GM12878 (cell line): ENCODE data around the gene SSH2. TPM values are rescaled to one million over a fixed set of nuclear protein-coding genes. Genes with fewer than 3 reads are reported as not detected.

Experiments used
- DPF2 ChIP-seq: fragments of 450-650 bp; IDR thresholded peaks from 2 replicates; pipeline ENCODE4 v1.6.1; 2017; ENCODE audit warnings: mild to moderate bottlenecking
- EGR1 ChIP-seq, 2 experiments: IDR thresholded peaks; 1 replicate in 1 of 2; 2 replicates in 1 of 2; pipeline ENCODE4 v1.6.1; 2011 to 2012; ENCODE audit warnings: low read depth in 2 of 2, low read length in 2 of 2, borderline replicate concordance in 1 of 2, mild to moderate bottlenecking in 1 of 2, moderate library complexity in 1 of 2
- HDAC2 ChIP-seq: fragments of 200-600 bp; sonication (generic); IDR thresholded peaks from 2 replicates; pipeline ENCODE4 v1.6.1; 2017
- HDGF ChIP-seq: fragments of 450-650 bp; IDR thresholded peaks from 2 replicates; pipeline ENCODE4 v1.6.1; 2016; ENCODE audit warnings: antibody characterized with exemption
- KAT2A ChIP-seq: conservative IDR thresholded peaks from 2 replicates; pipeline ENCODE4 v1.6.1; 2011; ENCODE audit warnings: low read depth, low read length; ENCODE audit not compliant: control insufficient read depth
- MTA2 ChIP-seq: fragments of 450-650 bp; IDR thresholded peaks from 2 replicates; pipeline ENCODE4 v1.6.1; 2016; ENCODE audit warnings: low read depth, mild to moderate bottlenecking, moderate library complexity
- NR2C2 ChIP-seq: IDR thresholded peaks from 2 replicates; pipeline ENCODE4 v1.6.1; 2011; ENCODE audit warnings: borderline replicate concordance, low read depth; ENCODE audit not compliant: control insufficient read depth, insufficient read length
- RELA ChIP-seq: fragments of 450-650 bp; IDR thresholded peaks from 2 replicates; pipeline ENCODE4 v1.8.0; 2014; ENCODE audit warnings: borderline replicate concordance; ENCODE audit not compliant: partially characterized antibody
- TAF1 ChIP-seq: IDR thresholded peaks from 2 replicates; pipeline ENCODE4 v1.6.1; 2011; ENCODE audit warnings: mild to moderate bottlenecking, low read depth, low read length, borderline replicate concordance
- TCF12 ChIP-seq: IDR thresholded peaks from 2 replicates; pipeline ENCODE4 v1.6.1; 2011; ENCODE audit warnings: low read depth, mild to moderate bottlenecking, low read length
- ZNF274 ChIP-seq: IDR thresholded peaks from one replicate; pipeline ENCODE4 v1.8.0; 2011; ENCODE audit not compliant: insufficient read length, insufficient read depth
- ZNF384 ChIP-seq: IDR thresholded peaks from 2 replicates; pipeline ENCODE4 v1.6.1; 2012; ENCODE audit warnings: low read depth, mild to moderate bottlenecking, low read length, improper control_type of control experiment, borderline replicate concordance
- ZNF622 ChIP-seq: fragments of 450-650 bp; IDR thresholded peaks from 2 replicates; pipeline ENCODE4 v1.6.1; 2017; ENCODE audit warnings: mild to moderate bottlenecking, inconsistent platforms
- polyA plus RNA-seq, 11 experiments: library from polyadenylated mRNA; depleted of rRNA in 4 of 11; unstranded in 6 of 11; stranded (reverse) in 5 of 11; fragments of >200 nt; fragmentation: Nextera tagmentation in 4 of 11; fragmentation: Illumina TruSeq in 1 of 11; extraction: Ambion mirVana in 4 of 11; extraction: Trizol in 1 of 11; gene quantifications; 1 replicate in 1 of 11; 2 replicates in 10 of 11; pipeline versions ENCODE4 v1.2.1 to v1.2.3, GENCODE V29; 2011 to 2016; ENCODE audit warnings: inconsistent platforms in 2 of 11, missing spikeins in 2 of 11, low read depth in 1 of 11
- total RNA-seq, 4 experiments: library from RNA; depleted of rRNA in 3 of 4; stranded (reverse); fragments of >200 nt in 3 of 4; fragmentation: Illumina TruSeq in 1 of 4; extraction: Trizol in 1 of 4; gene quantifications; 2 replicates each; pipeline versions ENCODE4 v1.2.1 to v1.2.3, GENCODE V29; 2013 to 2021
- TF ChIP-seq, protein P1 (sequence below): fragments of 450-650 bp; IDR thresholded peaks from 2 replicates; pipeline ENCODE4 v1.6.1; 2017; ENCODE audit warnings: mild to moderate bottlenecking, moderate library complexity
- TF ChIP-seq, protein P2 (sequence below): IDR thresholded peaks from 2 replicates; pipeline ENCODE4 v1.6.1; 2012; ENCODE audit warnings: mild to moderate bottlenecking, low read depth, low read length
- TF ChIP-seq, protein P3 (sequence below): fragments of 450-650 bp; formaldehyde crosslinking; IDR thresholded peaks from 2 replicates; pipeline ENCODE4 v1.4.0; 2020; ENCODE audit warnings: mild to moderate bottlenecking, moderate library complexity
- TF ChIP-seq, protein P4 (sequence below): fragments of 450-650 bp; IDR thresholded peaks from 2 replicates; pipeline ENCODE4 v1.6.1; 2016; ENCODE audit warnings: mild to moderate bottlenecking

The SSH2 gene
- total and polyA plus RNA-seq, 10 of the 15 experiments (the other 5 are each of a cell fraction or from before 2014, with no cell fraction given) = 9.3 to 65.9 (median 34.0) TPM

DNA sequence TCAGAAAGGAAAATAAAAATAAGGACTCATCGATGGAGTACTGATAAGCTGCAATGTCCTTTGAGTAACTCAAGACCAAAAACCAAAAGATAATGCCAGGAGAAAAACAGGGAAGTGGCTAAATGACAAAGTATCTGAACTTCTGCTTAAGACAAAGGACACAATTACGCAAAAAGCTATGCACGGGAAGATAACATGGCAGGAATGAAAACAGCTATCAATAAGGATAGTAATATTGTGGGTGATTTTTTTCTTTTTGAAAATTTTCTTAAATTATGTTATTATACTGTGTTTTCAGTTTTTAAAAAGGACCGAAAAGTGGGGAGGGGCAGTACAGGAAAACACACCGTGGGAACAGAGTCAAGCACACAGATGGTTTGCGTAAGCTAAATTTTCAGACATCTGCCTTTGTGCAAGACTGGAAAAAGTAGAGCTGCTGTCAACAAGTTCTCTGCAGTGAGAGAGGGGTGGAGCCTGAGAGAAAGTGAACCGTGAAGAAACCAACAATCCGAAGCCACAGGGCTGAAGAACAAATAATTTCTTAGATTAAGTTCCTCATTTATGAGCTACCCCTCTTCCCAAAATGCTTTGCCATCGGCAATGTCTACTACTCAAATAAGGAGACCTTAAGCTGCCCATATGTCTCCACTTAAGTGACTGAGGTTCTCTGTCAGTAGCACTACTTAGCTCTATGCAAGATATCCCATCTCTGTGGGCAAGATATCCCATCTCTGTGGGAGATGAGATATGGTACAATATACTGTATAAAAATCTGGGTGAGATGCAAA lies 207.4 kb downstream of the SSH2 start (continued):
- TF ChIP-seq, protein P1, sequence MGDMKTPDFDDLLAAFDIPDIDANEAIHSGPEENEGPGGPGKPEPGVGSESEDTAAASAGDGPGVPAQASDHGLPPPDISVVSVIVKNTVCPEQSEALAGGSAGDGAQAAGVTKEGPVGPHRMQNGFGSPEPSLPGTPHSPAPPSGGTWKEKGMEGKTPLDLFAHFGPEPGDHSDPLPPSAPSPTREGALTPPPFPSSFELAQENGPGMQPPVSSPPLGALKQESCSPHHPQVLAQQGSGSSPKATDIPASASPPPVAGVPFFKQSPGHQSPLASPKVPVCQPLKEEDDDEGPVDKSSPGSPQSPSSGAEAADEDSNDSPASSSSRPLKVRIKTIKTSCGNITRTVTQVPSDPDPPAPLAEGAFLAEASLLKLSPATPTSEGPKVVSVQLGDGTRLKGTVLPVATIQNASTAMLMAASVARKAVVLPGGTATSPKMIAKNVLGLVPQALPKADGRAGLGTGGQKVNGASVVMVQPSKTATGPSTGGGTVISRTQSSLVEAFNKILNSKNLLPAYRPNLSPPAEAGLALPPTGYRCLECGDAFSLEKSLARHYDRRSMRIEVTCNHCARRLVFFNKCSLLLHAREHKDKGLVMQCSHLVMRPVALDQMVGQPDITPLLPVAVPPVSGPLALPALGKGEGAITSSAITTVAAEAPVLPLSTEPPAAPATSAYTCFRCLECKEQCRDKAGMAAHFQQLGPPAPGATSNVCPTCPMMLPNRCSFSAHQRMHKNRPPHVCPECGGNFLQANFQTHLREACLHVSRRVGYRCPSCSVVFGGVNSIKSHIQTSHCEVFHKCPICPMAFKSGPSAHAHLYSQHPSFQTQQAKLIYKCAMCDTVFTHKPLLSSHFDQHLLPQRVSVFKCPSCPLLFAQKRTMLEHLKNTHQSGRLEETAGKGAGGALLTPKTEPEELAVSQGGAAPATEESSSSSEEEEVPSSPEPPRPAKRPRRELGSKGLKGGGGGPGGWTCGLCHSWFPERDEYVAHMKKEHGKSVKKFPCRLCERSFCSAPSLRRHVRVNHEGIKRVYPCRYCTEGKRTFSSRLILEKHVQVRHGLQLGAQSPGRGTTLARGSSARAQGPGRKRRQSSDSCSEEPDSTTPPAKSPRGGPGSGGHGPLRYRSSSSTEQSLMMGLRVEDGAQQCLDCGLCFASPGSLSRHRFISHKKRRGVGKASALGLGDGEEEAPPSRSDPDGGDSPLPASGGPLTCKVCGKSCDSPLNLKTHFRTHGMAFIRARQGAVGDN = peak; percentile 71
- TF ChIP-seq, protein P2, sequence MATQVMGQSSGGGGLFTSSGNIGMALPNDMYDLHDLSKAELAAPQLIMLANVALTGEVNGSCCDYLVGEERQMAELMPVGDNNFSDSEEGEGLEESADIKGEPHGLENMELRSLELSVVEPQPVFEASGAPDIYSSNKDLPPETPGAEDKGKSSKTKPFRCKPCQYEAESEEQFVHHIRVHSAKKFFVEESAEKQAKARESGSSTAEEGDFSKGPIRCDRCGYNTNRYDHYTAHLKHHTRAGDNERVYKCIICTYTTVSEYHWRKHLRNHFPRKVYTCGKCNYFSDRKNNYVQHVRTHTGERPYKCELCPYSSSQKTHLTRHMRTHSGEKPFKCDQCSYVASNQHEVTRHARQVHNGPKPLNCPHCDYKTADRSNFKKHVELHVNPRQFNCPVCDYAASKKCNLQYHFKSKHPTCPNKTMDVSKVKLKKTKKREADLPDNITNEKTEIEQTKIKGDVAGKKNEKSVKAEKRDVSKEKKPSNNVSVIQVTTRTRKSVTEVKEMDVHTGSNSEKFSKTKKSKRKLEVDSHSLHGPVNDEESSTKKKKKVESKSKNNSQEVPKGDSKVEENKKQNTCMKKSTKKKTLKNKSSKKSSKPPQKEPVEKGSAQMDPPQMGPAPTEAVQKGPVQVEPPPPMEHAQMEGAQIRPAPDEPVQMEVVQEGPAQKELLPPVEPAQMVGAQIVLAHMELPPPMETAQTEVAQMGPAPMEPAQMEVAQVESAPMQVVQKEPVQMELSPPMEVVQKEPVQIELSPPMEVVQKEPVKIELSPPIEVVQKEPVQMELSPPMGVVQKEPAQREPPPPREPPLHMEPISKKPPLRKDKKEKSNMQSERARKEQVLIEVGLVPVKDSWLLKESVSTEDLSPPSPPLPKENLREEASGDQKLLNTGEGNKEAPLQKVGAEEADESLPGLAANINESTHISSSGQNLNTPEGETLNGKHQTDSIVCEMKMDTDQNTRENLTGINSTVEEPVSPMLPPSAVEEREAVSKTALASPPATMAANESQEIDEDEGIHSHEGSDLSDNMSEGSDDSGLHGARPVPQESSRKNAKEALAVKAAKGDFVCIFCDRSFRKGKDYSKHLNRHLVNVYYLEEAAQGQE = no peak
- TF ChIP-seq, protein P3, sequence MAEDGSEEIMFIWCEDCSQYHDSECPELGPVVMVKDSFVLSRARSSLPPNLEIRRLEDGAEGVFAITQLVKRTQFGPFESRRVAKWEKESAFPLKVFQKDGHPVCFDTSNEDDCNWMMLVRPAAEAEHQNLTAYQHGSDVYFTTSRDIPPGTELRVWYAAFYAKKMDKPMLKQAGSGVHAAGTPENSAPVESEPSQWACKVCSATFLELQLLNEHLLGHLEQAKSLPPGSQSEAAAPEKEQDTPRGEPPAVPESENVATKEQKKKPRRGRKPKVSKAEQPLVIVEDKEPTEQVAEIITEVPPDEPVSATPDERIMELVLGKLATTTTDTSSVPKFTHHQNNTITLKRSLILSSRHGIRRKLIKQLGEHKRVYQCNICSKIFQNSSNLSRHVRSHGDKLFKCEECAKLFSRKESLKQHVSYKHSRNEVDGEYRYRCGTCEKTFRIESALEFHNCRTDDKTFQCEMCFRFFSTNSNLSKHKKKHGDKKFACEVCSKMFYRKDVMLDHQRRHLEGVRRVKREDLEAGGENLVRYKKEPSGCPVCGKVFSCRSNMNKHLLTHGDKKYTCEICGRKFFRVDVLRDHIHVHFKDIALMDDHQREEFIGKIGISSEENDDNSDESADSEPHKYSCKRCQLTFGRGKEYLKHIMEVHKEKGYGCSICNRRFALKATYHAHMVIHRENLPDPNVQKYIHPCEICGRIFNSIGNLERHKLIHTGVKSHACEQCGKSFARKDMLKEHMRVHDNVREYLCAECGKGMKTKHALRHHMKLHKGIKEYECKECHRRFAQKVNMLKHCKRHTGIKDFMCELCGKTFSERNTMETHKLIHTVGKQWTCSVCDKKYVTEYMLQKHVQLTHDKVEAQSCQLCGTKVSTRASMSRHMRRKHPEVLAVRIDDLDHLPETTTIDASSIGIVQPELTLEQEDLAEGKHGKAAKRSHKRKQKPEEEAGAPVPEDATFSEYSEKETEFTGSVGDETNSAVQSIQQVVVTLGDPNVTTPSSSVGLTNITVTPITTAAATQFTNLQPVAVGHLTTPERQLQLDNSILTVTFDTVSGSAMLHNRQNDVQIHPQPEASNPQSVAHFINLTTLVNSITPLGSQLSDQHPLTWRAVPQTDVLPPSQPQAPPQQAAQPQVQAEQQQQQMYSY (CRISPR knock-in tag) = no peak
- TF ChIP-seq TCF12 (peak; percentile 79), KAT2A (no peak), RELA (no peak), HDAC2 (no peak), DPF2 (0 out of 2 replicates have a peak, but pooled peaks have one; percentile 60), NR2C2 (no peak), HDGF (peak; percentile 23; the same call in 1 of the 2 replicates), MTA2 (peak; percentile 68), ZNF384 (no peak), ZNF622 (no peak), ZNF274 (no peak), EGR1 (IDR thresholded peaks at IDR 0.05; ENCODE audit: borderline replicate concordance in 1 of 2, low read depth in 2 of 2, low read length in 2 of 2) (no peak), TAF1 (peak; percentile 75)
- TF ChIP-seq, protein P4, sequence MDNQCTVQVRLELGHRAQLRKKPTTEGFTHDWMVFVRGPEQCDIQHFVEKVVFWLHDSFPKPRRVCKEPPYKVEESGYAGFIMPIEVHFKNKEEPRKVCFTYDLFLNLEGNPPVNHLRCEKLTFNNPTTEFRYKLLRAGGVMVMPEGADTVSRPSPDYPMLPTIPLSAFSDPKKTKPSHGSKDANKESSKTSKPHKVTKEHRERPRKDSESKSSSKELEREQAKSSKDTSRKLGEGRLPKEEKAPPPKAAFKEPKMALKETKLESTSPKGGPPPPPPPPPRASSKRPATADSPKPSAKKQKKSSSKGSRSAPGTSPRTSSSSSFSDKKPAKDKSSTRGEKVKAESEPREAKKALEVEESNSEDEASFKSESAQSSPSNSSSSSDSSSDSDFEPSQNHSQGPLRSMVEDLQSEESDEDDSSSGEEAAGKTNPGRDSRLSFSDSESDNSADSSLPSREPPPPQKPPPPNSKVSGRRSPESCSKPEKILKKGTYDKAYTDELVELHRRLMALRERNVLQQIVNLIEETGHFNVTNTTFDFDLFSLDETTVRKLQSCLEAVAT = no peak; the same call in 1 of the 2 replicates
